Measurements from ENCODE around the gene EDNRB. TPM values are rescaled to one million over a fixed set of nuclear protein-coding genes. Genes with fewer than 3 reads are reported as not detected.
A peak's percentile ranks its signal among the peaks of the same experiment; 100 is the strongest.

Gene EDNRB
- total RNA-seq, 1 experiment from 2014 or later, result 55.8 TPM

- H3K9me3 Mint-ChIP-seq, result peaks cover 3% of the 10 kb centered on the region; the same call in 1 of the 2 replicates
- POLR2A ChIA-PET, result interaction anchor here (1.5 kb wide), 1 partner anchor 13 kb away, joined by 3 read pairs; no protein-coding TSS in a partner anchor
- peak; percentile 4 for ATAC-seq
These were observed 1.3 kb upstream of the EDNRB start for GRCh38 chr13:77919921-77920294.

DNA sequence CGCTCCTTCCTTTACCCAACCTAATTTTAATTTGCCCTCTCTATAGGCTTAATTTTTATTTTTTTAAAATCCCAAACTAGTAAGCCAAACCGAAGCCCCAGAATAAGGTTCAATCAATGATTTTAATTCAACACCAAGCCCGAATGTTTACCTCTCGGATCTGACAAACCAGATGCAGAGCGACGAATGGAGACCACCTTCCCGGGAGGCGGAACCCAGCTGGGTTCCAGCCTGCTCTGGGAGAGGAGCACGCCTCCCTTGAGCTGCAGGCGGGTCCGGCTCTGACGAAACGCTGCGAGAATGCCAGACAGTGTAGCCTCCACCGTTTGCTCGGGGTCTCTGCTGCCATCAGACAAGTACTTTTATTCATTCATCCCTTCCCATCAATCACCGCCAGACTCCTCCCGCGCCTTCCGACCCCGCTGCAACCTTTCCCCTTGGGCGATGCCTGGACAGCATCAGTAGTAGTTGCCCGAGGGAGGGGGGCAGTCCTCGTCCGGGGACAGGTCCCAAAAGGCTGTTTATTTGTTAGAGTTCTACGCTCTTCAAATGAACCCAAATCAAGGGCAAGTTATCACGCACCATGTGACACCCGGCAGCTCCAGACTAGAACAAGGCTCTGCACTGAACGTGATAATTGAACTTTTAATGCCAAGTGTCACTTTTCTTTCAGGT, 752 bp upstream of the EDNRB start:
- ATAC-seq (peak; percentile 66), DNase-seq (ENCODE audit: low spot score) (peak; percentile 61)
- H3K4me3 Mint-ChIP-seq, result no peak overlapping the region
- H3K36me3 Mint-ChIP-seq, result peaks cover 35% of the 10 kb centered on the region
- ChIA-PET POLR2A (interaction anchor here (0.8 to 1.5 kb wide), 4 partner anchors 9 to 202 kb away, joined by 3 read pairs; no protein-coding TSS in a partner anchor), CTCF (interaction anchor here (0.5 to 3.4 kb wide), 9 partner anchors 9 to 1431 kb away, joined by 3 to 24 read pairs (median 4); no protein-coding TSS in a partner anchor)
- H3K4me1 Mint-ChIP-seq, result peaks cover 54% of the 10 kb centered on the region
- H3K9me3 Mint-ChIP-seq, result no peaks in the 10 kb centered on the region
- no peak overlapping the region for H3K27ac Mint-ChIP-seq
- peaks cover 3% of the 10 kb centered on the region; the same call in 1 of the 2 replicates for H3K27me3 Mint-ChIP-seq (ENCODE audit: low read depth)
- no peak for TF ChIP-seq JUN (CRISPR knock-in tag; IDR thresholded peaks at IDR 0.05)
- TF ChIP-seq, protein P1, sequence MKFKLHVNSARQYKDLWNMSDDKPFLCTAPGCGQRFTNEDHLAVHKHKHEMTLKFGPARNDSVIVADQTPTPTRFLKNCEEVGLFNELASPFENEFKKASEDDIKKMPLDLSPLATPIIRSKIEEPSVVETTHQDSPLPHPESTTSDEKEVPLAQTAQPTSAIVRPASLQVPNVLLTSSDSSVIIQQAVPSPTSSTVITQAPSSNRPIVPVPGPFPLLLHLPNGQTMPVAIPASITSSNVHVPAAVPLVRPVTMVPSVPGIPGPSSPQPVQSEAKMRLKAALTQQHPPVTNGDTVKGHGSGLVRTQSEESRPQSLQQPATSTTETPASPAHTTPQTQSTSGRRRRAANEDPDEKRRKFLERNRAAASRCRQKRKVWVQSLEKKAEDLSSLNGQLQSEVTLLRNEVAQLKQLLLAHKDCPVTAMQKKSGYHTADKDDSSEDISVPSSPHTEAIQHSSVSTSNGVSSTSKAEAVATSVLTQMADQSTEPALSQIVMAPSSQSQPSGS (CRISPR knock-in tag; IDR thresholded peaks at IDR 0.05; ENCODE audit: borderline replicate concordance, low read depth), result no peak
- TF ChIP-seq, protein P2, sequence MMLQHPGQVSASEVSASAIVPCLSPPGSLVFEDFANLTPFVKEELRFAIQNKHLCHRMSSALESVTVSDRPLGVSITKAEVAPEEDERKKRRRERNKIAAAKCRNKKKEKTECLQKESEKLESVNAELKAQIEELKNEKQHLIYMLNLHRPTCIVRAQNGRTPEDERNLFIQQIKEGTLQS (CRISPR knock-in tag; conservative IDR thresholded peaks at IDR 0.05), result no peak
- TF ChIP-seq RORB (CRISPR knock-in tag; IDR thresholded peaks at IDR 0.05), result no peak
- no peak for TF ChIP-seq MXD4 (CRISPR knock-in tag; IDR thresholded peaks at IDR 0.05; ENCODE audit: borderline replicate concordance)
- TF ChIP-seq NFYB (CRISPR knock-in tag; conservative IDR thresholded peaks at IDR 0.05; ENCODE audit: low read depth), result no peak
- TF ChIP-seq, protein P3, sequence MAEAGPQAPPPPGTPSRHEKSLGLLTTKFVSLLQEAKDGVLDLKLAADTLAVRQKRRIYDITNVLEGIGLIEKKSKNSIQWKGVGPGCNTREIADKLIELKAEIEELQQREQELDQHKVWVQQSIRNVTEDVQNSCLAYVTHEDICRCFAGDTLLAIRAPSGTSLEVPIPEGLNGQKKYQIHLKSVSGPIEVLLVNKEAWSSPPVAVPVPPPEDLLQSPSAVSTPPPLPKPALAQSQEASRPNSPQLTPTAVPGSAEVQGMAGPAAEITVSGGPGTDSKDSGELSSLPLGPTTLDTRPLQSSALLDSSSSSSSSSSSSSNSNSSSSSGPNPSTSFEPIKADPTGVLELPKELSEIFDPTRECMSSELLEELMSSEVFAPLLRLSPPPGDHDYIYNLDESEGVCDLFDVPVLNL (CRISPR knock-in tag; IDR thresholded peaks at IDR 0.05; ENCODE audit: borderline replicate concordance, low read depth), result no peak
- TF ChIP-seq ARID4B (CRISPR knock-in tag; IDR thresholded peaks at IDR 0.05; ENCODE audit: borderline replicate concordance), result 0 out of 2 replicates have a peak, but pooled peaks have one; percentile 35
- TF ChIP-seq OVOL2 (CRISPR knock-in tag; IDR thresholded peaks at IDR 0.05; ENCODE audit: borderline replicate concordance), result no peak
- TF ChIP-seq, protein P4, sequence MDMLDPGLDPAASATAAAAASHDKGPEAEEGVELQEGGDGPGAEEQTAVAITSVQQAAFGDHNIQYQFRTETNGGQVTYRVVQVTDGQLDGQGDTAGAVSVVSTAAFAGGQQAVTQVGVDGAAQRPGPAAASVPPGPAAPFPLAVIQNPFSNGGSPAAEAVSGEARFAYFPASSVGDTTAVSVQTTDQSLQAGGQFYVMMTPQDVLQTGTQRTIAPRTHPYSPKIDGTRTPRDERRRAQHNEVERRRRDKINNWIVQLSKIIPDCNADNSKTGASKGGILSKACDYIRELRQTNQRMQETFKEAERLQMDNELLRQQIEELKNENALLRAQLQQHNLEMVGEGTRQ (CRISPR knock-in tag; IDR thresholded peaks at IDR 0.05), result peak; percentile 40
- no peak for TF ChIP-seq AFF4 (CRISPR knock-in tag; IDR thresholded peaks at IDR 0.05; ENCODE audit: borderline replicate concordance)
- TF ChIP-seq GTF2I (CRISPR knock-in tag; conservative IDR thresholded peaks at IDR 0.05), result no peak
- no peak for TF ChIP-seq HMGA2 (CRISPR knock-in tag; IDR thresholded peaks at IDR 0.05)
- TF ChIP-seq SMAD4 (CRISPR knock-in tag; IDR thresholded peaks at IDR 0.05), result no peak
- TF ChIP-seq, protein P5, sequence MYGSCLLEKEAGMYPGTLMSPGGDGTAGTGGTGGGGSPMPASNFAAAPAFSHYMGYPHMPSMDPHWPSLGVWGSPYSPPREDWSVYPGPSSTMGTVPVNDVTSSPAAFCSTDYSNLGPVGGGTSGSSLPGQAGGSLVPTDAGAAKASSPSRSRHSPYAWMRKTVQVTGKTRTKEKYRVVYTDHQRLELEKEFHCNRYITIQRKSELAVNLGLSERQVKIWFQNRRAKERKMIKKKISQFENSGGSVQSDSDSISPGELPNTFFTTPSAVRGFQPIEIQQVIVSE (CRISPR knock-in tag; IDR thresholded peaks at IDR 0.05; ENCODE audit: borderline replicate concordance), result no peak
- no peak for TF ChIP-seq ATF6 (CRISPR knock-in tag; IDR thresholded peaks at IDR 0.05)

More at GRCh38 chr13:77919921-77920294, 1.3 kb upstream of the EDNRB start:
- Mint-ChIP-seq H3K36me3 (peaks cover 31% of the 10 kb centered on the region), H3K4me1 (peaks cover 49% of the 10 kb centered on the region), H3K27ac (no peak overlapping the region), H3K27me3 (ENCODE audit: low read depth) (peaks cover 3% of the 10 kb centered on the region; the same call in 1 of the 2 replicates), H3K4me3 (no peak overlapping the region)
- TF ChIP-seq, protein P6, sequence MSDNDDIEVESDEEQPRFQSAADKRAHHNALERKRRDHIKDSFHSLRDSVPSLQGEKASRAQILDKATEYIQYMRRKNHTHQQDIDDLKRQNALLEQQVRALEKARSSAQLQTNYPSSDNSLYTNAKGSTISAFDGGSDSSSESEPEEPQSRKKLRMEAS (CRISPR knock-in tag; IDR thresholded peaks at IDR 0.05), result peak; percentile 31; the same call in 1 of the 2 replicates
- TF ChIP-seq MXD4 (CRISPR knock-in tag; IDR thresholded peaks at IDR 0.05; ENCODE audit: borderline replicate concordance), result no peak
- CTCF ChIA-PET, result interaction anchor here (0.5 to 3.4 kb wide), 8 partner anchors 10 to 1163 kb away, joined by 3 to 24 read pairs (median 4); no protein-coding TSS in a partner anchor
- no peak for DNase-seq (ENCODE audit: low spot score)

Data from WTC11 (cell line).